ENCODE measurements around the gene RANBP3.
A peak's percentile ranks its signal among the peaks of the same experiment; 100 is the strongest.
"Not testable (repeated sequence)": the region's sequence is repeated elsewhere in the genome, so short reads cannot be mapped to it uniquely, and the experiment has no call there.

The RANBP3 gene

DNA sequence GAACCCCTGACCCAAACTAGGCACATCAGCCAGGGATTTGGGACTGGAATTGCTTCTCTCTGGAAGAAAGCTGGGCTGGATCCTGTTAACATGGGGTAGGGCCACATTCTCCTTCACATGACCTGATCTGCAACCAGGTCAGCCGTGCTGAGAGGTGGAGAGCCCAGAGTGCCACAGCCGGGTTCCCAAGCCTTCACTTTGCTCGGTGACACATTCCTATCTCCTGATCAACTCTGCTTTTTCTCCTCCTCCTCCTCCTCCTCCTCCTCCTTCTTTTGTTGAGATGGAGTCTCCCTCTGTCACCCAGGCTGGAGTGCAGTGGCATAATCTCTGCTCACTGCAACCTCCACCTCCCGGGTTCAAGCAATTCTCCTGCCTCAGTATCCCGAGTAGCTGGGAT, 7.9 kb upstream of the RANBP3 start:
- DNase-seq, result not testable (repeated sequence)

DNA sequence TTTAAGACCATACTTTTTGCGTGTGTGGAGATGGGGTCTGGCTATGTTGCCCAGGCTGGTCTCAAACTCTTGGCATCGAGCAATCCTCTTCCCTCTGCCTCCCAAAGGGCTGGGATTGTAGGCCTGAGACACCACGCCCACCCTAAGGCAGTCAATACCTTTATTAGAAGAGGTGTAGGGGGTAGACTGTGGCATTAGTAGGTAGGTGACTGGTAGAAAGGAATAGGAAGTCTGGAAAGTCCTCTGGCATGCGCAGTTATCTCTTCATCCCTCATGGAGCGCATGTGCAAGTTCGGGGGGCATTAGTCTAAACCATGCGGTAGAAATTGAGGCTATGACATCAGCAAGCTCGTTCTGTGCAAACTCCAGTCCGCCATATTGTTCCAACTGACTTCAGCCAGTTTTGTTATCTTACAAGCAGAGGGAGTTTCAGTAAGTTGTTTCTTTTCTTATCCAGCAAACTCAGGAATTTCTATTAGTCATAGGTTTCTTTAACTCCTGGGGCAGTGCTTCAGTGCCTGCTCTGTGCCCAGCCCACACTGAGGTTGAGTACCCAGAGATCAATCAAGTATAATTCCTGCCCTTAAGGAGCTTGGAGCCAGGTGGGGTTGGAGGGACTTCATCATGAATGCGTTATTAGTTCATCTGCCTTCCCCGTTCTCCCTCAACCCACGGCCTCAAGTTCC, 7.3 kb upstream of the RANBP3 start:
- peak; percentile 89 for DNase-seq

DNA sequence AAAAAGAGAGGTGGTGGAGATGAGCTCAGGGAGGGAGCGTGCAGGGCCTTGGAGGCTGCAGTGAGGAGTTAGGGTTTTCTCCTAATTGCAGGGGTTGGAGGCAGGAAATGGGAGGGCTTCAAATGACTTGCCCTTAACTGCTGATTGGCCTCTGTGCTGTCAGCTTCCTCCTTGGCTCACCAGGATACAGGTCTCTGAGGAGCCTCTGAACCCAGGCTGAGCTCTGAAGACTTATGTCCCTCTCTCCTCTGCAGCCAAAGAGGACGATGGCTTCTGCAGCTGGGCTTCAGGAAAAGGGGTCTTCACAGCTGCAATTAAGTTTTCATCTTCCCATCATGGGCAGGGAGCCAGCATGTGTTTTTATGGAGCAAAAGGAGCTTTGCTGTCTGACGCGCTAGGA, 6.7 kb upstream of the RANBP3 start:
- DNase-seq, result peak; percentile 21

DNA sequence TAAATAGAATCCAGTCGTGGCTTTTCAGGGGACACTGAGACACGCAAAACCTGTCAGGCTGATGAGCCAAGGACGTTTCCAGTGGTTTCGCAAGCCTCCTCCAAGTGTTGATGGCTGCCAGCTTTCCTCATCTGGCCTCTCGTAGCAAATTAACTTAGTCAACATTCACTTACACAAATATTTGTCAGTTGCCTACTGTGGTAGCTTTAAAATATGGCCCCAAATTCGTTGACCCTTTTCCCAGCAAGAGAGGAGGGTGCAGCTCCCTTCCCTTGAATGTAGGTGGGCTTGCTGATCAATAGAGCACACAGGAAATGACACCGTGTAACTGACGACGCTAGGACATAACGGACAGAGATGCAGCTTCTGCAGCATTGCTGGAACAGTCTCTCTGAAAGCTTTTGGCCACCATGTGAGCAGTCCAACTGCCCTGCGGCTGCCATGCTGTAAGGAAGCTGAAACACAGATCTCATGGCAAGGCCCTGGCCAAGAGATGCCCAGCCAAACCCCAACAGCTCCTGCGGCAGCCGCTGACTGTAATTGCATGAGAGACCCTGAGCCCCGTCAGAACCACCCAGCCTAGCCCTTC, 5.5 kb upstream of the RANBP3 start:
- no peak for DNase-seq

DNA sequence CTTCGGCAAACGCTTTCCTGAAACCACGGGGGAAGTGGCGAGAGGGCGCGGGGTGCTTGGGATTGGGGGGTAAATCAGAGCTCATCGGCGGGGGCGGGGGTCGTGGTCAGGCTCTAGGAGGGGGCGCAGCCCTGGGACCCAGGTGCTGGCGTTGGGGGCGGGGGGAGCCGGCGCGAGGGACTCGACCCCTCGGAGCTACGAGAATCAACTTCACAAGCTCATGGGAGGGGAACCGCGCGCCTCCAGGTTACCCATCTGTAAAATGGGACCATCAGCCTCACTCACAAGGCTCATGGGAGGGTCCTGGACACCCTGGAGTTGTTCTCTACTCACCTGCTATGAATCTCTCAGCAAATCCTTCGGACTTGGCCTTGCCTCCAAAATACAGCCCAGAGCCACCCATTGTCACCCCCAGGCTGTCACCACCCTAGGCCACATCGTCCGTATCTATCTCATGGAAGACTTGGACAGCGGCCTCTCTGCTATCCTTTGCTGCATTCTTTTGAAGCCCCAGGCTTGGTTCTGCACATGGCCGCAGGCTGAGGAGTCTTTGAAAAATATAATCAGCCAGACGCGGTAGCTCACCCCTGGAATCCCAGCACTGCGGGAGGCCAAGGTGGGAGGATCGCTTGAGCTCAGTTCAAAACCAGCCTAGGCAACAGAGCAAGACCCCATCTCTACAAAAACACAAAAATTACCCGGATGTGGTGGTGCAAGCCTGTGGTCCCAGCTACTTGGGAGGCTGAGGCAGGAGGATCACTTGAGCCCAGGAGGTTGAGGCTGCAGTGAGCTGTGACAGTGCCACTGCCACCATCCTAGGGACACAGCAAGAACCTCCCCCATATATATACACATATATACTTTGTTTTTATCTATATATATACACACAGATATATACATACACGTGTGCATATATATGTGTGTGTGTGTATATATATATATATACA, 939 bp upstream of the RANBP3 start:
- no peak for DNase-seq

DNA sequence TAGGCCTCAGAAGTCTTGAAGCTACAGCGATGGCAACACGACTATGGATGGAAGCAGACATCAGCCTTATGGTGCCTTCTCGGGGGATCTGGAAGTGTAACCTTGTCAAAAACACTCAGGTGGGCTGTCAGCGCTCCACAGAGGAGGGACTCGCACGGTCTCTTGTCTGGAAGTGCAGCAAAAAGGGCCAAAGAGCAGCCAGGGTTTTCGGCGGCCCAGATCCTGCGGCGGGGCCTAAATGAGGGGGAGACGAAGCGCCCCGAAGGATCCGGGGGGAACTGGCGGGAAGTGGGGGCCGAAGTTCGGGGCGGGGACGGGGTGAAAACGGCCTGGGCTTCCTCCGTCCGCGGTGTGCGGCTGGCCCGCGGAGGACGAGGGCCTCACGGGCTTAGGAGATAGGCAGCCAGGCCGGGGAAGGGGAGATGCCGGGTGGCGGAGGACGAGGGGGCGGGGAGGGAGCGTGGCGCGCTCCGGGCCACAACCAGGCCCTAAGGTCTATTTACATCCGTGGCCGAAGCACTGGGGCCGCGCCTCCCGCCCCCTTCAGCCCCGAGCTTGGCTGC, 637 bp downstream of the RANBP3 start:
- no peak for DNase-seq

DNA sequence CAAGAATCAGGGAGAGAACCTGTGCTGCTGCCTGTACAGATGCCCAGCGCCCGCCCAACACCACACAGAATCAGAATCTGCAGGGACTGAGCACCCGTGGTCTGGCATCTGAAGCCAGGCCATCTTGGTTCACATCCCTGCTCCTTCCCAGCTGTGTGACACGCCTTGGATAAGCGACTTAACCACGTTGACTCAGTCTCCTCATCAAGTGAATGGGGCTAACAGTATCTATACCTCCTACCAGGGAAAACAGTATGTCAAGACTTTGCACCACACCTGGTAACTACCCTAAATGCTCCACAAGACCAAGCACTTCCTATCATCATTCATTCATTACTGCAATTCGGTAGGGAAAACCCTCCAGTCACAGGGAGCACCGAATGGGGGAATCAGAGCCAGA, 1.2 kb downstream of the RANBP3 start:
- no peak for DNase-seq

DNA sequence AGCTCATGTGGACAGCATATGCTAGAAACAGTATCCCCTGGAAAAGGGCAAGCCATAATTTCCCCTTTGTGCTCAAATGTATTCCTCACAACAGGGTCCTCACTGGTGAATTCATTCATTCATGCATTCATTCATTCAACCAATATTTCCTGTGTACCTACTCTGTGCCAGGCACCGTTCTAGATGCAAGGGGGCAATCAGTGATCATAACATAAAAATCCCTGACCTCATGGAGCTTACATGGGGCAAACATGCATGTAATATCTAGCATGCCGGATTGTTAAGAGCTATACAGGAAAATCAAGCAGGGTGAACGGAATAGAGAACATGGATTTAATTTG, 2.6 kb downstream of the RANBP3 start:
- no peak for DNase-seq

DNA sequence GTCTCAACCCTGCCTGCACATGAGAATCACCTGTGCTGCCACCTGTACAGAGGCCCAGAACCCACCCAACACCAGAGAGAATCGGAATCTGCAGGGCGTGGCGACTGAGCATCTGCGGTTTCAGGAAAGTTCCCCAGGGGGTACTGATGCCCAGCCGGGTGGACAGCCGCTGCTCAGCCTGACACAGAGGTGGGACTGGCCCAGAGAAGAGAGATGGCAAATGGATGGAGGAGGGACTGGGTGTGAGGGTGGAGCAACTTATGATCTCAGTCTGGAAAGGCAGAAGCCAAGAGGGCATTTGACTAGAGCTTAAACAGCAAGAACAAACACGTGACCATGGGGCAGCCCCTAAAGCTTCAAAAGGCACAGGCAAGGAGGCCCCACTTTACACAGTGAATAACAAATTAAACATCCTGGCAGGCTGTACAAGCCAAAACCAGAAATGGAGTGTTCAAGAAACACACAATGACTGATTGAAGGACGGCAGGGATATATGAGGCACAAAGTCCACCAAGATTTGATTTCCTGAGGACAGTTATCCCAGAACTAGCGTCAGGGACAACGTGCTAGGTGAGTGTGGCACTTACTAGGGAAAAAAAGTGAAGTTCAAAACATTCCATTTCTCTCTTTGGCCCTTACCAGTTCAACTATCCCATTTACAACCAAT, 3.1 kb downstream of the RANBP3 start:
- no peak for DNase-seq

DNA sequence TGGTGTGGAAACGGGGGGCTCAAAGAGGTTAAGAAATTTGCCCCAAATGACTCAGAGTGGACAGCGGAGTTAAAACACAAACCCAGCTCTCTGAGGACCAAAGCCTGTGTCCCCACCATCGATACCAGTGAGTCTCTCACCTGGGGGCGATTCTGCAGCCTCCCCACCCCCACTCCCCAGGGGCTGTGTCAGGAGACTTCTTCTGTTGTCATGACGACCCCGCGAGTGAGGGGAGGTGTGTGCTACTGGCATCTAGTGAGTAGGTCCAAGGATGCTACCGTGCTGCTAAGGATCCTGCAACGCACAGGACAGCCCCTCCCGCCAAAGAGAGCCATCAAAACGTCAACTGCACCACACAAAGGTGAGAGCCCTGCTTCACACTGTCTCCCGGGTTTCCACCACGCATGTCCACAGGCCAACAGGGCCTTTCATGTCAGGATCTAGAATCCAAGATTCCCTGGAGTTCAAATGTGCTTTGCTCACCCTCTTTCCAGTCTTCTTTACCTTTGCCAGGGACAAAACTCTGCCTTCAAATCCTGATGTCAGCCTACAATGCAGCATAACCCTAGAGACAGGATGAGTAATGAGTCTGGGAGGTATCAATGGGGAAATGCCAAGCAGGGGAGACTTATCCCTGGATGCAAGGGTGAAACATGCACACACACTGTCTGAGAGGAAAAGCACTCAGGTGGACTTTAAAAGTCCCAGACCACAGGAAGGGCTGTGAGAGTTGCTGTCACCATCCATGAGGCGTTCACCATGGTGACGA, 3.9 kb downstream of the RANBP3 start:
- no peak for DNase-seq

DNA sequence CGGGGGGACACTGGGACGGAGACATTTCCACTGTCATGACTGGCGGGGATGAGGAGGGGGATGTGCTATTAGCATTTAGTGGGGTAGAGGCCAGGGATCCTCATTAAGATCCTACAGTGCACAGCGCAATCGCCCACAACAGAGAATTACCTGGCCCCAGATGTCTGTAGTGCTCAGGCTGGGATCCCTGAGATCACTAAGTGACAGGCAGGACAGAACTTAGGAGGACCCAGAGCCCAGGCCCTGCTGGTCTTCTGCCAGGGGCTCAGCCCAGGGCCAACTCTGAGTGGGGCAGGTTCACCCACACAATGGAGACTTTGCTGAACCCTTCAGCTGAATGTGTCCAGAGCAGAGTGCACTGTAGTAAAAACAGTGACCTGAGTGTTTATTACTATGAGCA, 4.6 kb downstream of the RANBP3 start:
- DNase-seq, result no peak

DNA sequence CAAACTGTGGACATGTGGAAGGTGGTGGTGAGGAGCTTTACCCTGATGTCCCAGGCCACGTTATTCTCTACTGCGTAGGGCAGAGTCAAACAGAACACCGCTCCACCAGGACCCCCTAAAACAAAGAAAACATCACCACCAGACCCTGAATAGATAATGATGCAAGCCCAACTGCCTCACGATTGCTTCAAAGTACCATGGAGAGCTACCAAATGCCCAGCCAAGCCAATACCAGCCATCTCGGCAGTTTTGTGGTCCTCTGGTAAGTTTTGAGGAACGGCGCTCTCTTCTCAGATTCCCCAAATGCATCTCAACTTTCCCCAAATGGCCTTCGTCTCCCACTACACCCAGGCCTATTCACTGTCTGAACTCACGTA, 5.6 kb downstream of the RANBP3 start:
- no peak for DNase-seq

DNA sequence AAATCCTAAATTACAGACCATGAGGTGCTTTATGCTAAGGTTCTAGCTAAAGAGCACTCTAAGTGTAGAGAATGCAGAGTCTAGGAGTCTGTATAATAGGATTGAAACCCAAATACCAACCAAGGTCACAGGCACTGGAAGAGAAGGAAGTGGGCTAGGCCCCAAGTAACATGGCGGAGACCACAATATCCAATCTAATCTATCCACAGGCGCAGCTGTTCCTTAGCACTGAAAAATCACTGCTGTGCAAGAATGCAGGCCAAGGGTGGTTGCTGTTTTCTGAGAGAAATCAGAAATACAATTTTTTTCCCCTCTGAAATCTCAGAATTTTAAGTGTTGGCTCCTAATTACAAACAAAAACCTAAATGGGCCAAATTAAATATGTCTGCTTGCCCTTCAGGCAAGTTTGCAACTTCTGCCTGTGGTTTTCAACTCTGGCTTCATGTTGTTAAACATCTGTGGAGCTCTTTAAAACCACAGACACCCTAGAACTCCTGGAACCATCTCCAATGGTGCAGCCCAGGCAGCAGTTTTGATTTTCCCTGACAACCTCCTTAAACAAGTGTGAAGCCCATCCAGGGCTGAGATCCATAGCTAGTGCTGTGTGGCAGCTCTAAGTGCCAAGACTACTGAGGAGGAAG, 6.1 kb downstream of the RANBP3 start:
- DNase-seq, result no peak

DNA sequence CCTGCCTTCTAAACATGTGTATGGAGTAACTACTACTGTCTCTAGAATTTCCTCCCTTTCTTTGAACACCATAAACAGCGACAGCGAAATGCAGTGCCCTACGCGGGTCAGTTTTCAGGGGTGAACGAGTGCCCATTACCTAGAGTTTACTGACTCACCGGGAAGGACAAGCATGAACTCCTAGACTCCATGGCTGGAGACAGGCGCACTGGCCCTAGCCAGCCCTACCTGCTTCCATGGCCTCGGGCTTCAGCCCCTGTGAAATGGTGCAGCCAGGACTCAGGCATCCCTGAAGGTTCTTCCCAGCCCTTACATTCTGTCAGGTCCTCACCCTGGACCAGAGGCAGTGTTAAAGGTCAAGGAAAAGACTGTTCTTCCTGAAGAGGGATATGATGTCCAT, 8.5 kb downstream of the RANBP3 start:
- no peak for DNase-seq

DNA sequence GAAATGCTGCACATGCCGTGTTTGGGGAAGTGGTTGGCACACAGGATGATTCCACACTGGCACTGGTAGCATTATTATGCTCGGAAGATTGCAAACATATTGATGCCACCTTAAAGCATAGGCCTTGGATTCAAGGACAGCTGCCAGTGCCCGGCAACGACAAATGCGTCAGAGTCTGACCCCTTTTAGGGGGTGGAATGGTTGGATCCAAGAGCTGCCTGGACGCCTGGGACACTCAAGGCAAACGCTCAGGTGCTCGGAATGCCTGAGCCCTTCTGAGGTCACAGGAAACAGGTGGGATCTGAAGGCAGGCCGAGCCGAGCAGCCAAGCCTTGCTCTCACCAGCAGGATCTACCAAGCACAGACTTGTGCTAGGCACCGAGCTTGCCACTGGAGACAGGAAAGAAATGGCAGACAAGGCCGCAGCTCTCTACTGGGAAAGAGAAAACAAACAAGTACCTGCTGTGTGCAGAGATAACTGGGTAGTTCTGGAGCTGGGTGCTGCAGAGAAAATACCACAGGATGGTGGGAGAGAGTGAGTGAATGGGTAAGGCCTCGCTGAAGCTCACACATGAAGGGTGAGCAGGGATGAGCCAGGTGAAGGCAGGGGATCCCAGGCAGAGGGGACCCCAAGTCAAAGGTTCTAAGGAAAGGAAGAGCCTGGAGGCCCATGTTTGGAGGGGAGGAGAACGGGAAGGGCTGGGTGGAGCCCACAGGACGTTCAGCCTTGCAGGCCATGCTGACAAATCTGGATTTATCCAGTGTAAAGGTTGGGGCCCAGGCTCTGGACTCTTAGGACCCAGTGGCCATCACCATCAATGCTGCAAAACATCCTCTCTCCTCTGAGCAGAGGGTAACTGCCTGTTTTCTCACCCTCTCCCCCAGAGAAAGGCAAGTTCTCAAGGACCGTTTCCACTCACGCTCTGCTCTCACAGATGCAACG, 9.2 kb downstream of the RANBP3 start:
- no peak for DNase-seq

DNA sequence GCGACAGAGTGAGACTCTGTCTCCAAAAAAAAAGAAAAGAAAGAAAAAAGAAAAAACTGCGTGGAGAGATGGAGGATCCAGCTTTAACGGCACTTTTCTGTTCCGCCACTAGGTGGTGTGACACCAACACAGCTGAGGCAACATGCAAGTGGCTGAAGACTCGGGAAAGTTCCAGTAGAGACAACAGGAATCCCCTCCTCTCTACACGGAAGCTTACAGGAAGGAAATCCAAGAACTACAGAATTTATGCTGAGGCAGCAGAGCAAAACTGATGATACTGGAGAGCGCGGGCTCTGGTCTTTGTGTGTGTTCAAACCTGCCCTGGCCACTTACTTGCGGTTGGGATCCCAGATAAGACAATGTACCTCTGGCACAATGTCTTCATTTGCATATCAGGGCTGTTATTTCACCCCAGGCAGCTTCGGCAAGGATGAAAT, 9.9 kb downstream of the RANBP3 start:
- peak; percentile 50 for DNase-seq

DNA sequence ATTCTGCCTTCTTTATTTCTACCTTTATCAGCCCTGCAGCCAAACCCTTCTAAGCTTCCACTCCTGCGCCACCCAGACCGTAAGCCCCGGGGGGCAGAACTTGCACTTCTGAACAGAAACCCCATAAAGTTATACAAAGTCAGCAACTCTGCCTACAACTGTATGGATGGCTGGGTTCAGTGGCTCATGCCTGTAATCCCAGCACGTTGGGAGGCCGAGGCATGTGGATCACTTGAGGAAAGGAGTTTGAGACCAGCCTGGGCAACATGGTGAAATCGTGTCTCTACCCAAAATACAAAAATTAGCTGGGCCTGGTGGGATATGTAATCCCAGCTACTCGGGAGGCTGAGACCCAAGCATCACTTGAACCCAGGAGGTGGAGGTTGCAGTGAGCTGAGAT, 10.4 kb downstream of the RANBP3 start:
- DNase-seq, result no peak

DNA sequence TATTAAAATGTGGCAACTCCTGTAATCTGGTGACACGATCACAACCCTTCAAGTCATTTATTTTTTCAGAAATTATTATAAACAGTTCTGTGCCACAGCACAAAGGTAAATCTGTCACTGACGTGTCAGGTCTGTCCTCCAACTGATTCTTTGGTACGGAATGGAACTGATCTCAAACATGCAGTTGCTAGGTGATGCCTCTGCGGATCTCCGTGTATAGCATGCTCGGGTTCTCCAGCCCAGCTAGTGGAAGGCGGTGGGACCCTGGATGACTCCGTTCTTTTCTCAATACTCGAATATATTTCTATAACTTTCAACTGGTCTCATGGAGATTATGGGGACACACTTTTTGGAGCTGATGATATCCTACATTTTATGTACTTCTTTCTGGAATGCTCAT, 11.0 kb downstream of the RANBP3 start:
- DNase-seq, result no peak

DNA sequence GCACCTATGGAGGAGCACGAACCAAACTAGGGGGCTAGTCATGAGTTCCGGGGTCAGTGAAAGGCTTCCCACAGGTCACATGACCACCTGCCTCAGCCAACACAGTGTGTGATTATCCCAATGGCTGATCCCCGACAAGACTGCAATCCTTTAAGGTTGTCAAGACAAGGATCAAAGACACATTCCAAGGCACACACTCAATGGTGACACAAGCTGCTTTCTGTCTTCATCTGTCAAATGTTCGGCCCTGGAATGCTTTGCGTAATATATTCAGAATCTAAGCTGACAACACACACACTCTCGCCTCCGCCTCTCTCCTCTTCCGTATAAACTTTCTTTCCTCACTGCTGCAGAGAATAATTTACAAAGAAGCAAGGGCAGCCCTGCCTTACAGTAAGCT, 11.7 kb downstream of the RANBP3 start:
- DNase-seq, result no peak

DNA sequence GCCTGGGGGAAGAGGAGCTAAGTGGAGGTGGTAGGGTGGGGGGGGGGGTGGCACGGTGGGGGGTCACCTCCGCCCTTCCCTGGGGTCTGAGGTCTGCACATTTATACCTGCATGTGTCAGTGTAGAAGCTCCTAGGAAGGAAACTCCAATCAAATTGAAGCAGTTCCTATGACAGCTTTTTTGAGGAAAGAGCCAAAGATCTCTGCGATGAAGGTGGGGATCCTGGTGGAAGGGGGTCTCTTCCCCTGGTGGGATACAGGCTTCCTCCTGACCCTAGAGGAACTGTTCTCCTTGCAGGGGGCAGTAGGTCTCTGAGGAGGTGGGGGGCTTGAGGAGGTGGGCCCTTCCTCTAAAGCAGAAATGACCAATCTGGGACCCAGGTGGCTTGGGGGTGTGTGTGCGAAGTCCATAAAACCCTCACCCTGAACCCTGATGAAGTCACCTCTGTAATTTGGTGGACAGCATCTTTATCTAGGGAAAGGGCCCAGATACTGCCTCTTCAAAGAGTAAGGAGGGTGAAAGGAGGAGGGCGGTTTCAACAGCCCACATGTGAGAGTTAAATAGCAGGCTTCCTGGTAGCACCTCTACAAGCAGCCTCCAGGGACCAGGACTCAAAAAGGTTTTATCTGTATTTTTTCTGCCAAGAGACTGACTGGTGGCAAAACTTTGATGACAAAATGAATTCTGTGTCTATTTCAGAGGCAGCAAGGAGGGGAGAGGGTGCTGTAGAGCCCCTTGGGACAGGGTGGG, 12.9 kb downstream of the RANBP3 start:
- no peak for DNase-seq

Data from NCI-H226 (cell line).